Cerebellar nuclear complex (tissue), 1 donor: ENCODE measurements around the gene AFMID.

ENCODE experiments used
- DNase-seq, 2 experiments: peaks; one replicate each; lab custom pipeline; 2025; lab: John Stamatoyannopoulos, UW

The AFMID gene

GRCh38 chr17:78255029-78255656 is 68.0 kb downstream of the AFMID start:
- no peak for DNase-seq

- DNase-seq = no peak
These were observed 69.0 kb downstream of the AFMID start for GRCh38 chr17:78255953-78256706.

GRCh38 chr17:78256707-78257591 is 69.8 kb downstream of the AFMID start:
- no peak for DNase-seq
